ENCODE data around the gene PITPNC1. TPM values are rescaled to one million over a fixed set of nuclear protein-coding genes. Genes with fewer than 3 reads are reported as not detected.

Gene PITPNC1
- polyA plus RNA-seq, 1 of the 3 experiments (the other 2 are of a cell fraction): 18.4 TPM

DNA sequence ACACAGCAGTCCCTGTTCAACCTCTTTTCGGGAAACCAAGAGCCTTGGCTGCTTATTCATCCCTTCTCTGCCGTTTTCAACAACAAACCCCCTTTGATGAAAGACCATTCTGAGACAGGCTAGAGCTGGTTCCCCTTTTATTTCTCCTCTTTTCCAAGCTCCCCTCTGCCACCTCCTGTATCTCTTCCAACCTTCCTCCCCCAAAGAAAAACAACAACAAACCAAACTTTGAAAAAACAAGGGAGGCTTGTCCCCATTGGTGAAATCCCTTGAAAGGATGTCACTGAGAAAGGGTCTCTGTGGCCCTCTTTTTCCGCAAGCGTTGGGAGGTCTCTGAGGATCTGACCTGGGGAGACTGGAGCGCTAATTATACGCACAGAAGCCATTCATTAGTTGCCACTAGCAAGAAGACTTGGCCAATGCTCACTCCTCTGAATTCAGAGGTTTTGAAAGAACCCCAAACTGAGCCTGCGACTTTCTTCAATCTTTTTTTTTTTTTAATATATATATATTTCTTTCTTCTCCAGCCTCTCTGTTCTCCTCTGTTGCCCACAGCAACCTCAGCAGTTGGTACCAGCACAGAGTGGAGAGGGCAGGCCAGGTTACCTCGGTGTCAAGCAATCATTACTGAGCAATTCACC lies 101.4 kb downstream of the PITPNC1 start:
- 86% methylated on average over 8 of the region's 8 CpGs for WGBS (ENCODE audit: low lambda C conversion rate)
- H2AFZ ChIP-seq (ENCODE audit: low read depth): no peak overlapping the region

More for the DNA sequence above, 101.4 kb downstream of the PITPNC1 start:
- Histone ChIP-seq H3K4me3 (ENCODE audit: low read depth in 2 of 2, low read length in 1 of 2) (no peak overlapping the region), H3K9ac (no peak overlapping the region), H3K27ac (ENCODE audit: low read depth in 2 of 2, low read length in 1 of 2) (peak overlapping the region in 1 of 2 experiments; percentile 34; a peak in 2 of 4 replicates), H3K4me1 (ENCODE audit: control insufficient read depth in 1 of 2, insufficient read depth in 2 of 2, low read depth in 1 of 2, low read length in 1 of 2) (peaks cover 4 to 14% of the 10 kb centered on the region in 2 experiments; a peak in 3 of 4 replicates), H3K27me3 (ENCODE audit: insufficient read depth) (no peaks in the 10 kb centered on the region), H3K9me2 (no peaks in the 10 kb centered on the region), H3K79me2 (ENCODE audit: insufficient read depth) (peaks cover 28% of the 10 kb centered on the region; the same call in 1 of the 2 replicates), H3F3A (replicated peaks; ENCODE audit: insufficient read depth) (peaks cover 5% of the 10 kb centered on the region), H3K36me3 (replicated peaks in 1 of 2; ENCODE audit: control insufficient read depth in 1 of 2, insufficient read depth in 2 of 2, low read length in 1 of 2) (no peaks in the 10 kb centered on the region), H3K9me3 (no peaks in the 10 kb centered on the region), H3K4me2 (peak overlapping the region; percentile 25; the same call in 1 of the 2 replicates), H4K20me1 (ENCODE audit: insufficient read depth) (no peaks in the 10 kb centered on the region)
- POLR2A ChIA-PET: interaction anchor here (0.5 kb wide), 1 partner anchor 74 kb away, joined by 3 read pairs; no protein-coding TSS in a partner anchor
- CTCF ChIA-PET: interaction anchor here (0.9 to 14.5 kb wide), 6 partner anchors 12 to 127 kb away, joined by 3 to 284 read pairs (median 57); partner anchors contain the start of gene PITPNC1
- no peak for TF ChIP-seq CHD2 (IDR thresholded peaks at IDR 0.05; ENCODE audit: low read length, partially characterized antibody)
- no peak for TF ChIP-seq SIN3A (IDR thresholded peaks at IDR 0.05; ENCODE audit: borderline replicate concordance, low read depth, low read length)
- no peak for TF ChIP-seq MXI1 (IDR thresholded peaks at IDR 0.05; ENCODE audit: low read depth, low read length)
- TF ChIP-seq SMC3 (IDR thresholded peaks at IDR 0.05; ENCODE audit: low read depth, low read length): no peak
- no peak for TF ChIP-seq NFIC (IDR thresholded peaks at IDR 0.05; ENCODE audit: borderline replicate concordance)
- no peak for TF ChIP-seq ELF1 (IDR thresholded peaks at IDR 0.05)
- no peak for TF ChIP-seq RXRA (IDR thresholded peaks at IDR 0.05; ENCODE audit: borderline replicate concordance, low read depth)
- TF ChIP-seq REST (IDR thresholded peaks at IDR 0.05; ENCODE audit: low read depth, low read length): no peak
- TF ChIP-seq TAF1 (IDR thresholded peaks at IDR 0.05; ENCODE audit: borderline replicate concordance, low read depth, low read length): no peak
- TF ChIP-seq, protein P1, sequence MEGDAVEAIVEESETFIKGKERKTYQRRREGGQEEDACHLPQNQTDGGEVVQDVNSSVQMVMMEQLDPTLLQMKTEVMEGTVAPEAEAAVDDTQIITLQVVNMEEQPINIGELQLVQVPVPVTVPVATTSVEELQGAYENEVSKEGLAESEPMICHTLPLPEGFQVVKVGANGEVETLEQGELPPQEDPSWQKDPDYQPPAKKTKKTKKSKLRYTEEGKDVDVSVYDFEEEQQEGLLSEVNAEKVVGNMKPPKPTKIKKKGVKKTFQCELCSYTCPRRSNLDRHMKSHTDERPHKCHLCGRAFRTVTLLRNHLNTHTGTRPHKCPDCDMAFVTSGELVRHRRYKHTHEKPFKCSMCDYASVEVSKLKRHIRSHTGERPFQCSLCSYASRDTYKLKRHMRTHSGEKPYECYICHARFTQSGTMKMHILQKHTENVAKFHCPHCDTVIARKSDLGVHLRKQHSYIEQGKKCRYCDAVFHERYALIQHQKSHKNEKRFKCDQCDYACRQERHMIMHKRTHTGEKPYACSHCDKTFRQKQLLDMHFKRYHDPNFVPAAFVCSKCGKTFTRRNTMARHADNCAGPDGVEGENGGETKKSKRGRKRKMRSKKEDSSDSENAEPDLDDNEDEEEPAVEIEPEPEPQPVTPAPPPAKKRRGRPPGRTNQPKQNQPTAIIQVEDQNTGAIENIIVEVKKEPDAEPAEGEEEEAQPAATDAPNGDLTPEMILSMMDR (IDR thresholded peaks at IDR 0.05): no peak
- TF ChIP-seq, protein P2, sequence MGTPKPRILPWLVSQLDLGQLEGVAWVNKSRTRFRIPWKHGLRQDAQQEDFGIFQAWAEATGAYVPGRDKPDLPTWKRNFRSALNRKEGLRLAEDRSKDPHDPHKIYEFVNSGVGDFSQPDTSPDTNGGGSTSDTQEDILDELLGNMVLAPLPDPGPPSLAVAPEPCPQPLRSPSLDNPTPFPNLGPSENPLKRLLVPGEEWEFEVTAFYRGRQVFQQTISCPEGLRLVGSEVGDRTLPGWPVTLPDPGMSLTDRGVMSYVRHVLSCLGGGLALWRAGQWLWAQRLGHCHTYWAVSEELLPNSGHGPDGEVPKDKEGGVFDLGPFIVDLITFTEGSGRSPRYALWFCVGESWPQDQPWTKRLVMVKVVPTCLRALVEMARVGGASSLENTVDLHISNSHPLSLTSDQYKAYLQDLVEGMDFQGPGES (IDR thresholded peaks at IDR 0.05; ENCODE audit: low read depth, low read length): no peak
- no peak for DNase-seq
